Mucosa of descending colon (tissue), 3 donors: ENCODE results near the gene ELOVL1. TPM values are rescaled to one million over a fixed set of nuclear protein-coding genes. Genes with fewer than 3 reads are reported as not detected.

ENCODE experiments used
- ATAC-seq: fragments of 200-7000 bp; cut with Tn5 transposase; one replicate; pipeline ENCODE4 v1.9.1; 2020; ENCODE audit warnings: mild to moderate bottlenecking, moderate library complexity
- DNase-seq, 3 donors: peaks; one replicate each; pipeline ENCODE4 v3.0.0-alpha.2; 2020
- H3K36me3 ChIP-seq: fragments of 200-600 bp; one replicate; pipeline ENCODE4 v1.8.0; 2021; ENCODE audit warnings: low read depth, mild to moderate bottlenecking
- H3K4me1 ChIP-seq: fragments of 200-600 bp; one replicate; pipeline ENCODE4 v1.8.0; 2021; ENCODE audit warnings: low read depth, mild to moderate bottlenecking
- H3K4me3 ChIP-seq: fragments of 200-600 bp; one replicate; pipeline ENCODE4 v1.8.0; 2021; ENCODE audit warnings: mild to moderate bottlenecking
- H3K9me3 ChIP-seq: fragments of 200-600 bp; one replicate; pipeline ENCODE4 v1.8.0; 2021; ENCODE audit warnings: mild to moderate bottlenecking
- intact Hi-C, 2 donors: fragments of 100-400 bp; cut with DNase I in 1 of 2; cut with micrococcal nuclease in 1 of 2; formaldehyde crosslinking; loops; one replicate each; pipeline versions ENCODE4 v1.11.0 to v1.11.1; 2022; cut with DNase I, micrococcal nuclease
- total RNA-seq, 3 donors: library from RNA; stranded (reverse); fragmentation: NEBNext Ultra II Directional in 2 of 3; extraction: Animal tissue kit (Norgen Biotek cat#: 25700) in 2 of 3; gene quantifications; one replicate each; pipeline versions ENCODE4 v1.2.1 to v1.2.4, GENCODE V29; 2021 to 2023
- TF ChIP-seq, protein P1 (sequence below): fragments of 200-600 bp; IDR thresholded peaks from one replicate; pipeline ENCODE4 v1.8.0; 2022; ENCODE audit warnings: antibody characterized with exemption, mild to moderate bottlenecking
- donor health status: DM: no; HTN: no; CAD: no; lungs with moderate emphysema.
- donor health status: DM: no; HTN: no; CAD: no.
- donor health status: DM: no; HTN: yes; CAD: no.

The ELOVL1 gene
- total RNA-seq, 3 donors from 2014 or later: 80.0 to 171 (median 104) TPM

DNA sequence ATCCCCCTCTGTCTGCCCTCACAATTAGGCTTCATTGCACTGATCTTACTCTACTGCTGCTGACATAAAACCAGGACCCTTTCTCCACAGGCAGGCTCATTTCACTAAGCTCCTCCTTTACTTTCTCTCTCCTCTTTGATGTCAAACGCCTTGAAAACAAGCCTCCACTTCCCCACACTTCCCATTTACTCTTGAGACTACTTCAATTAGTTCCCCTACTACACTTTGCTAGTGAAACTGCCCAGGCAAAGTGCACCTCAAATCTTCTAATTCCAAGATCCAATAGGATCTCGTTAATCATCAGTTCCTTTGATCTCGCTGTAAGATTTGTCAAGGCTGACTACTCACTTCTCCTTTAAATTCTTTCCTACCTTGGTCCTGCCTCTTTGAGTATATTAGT lies 14.9 kb downstream of the ELOVL1 start:
- DNase-seq (no peak), ATAC-seq (no peak)
- H3K4me3 ChIP-seq: no peak overlapping the region
- no peaks in the 10 kb centered on the region for H3K9me3 ChIP-seq
- peaks cover 8% of the 10 kb centered on the region for H3K4me1 ChIP-seq
- intact Hi-C loops: no loop called here
- TF ChIP-seq, protein P1, sequence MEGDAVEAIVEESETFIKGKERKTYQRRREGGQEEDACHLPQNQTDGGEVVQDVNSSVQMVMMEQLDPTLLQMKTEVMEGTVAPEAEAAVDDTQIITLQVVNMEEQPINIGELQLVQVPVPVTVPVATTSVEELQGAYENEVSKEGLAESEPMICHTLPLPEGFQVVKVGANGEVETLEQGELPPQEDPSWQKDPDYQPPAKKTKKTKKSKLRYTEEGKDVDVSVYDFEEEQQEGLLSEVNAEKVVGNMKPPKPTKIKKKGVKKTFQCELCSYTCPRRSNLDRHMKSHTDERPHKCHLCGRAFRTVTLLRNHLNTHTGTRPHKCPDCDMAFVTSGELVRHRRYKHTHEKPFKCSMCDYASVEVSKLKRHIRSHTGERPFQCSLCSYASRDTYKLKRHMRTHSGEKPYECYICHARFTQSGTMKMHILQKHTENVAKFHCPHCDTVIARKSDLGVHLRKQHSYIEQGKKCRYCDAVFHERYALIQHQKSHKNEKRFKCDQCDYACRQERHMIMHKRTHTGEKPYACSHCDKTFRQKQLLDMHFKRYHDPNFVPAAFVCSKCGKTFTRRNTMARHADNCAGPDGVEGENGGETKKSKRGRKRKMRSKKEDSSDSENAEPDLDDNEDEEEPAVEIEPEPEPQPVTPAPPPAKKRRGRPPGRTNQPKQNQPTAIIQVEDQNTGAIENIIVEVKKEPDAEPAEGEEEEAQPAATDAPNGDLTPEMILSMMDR: no peak
- H3K36me3 ChIP-seq: no peaks in the 10 kb centered on the region

DNA sequence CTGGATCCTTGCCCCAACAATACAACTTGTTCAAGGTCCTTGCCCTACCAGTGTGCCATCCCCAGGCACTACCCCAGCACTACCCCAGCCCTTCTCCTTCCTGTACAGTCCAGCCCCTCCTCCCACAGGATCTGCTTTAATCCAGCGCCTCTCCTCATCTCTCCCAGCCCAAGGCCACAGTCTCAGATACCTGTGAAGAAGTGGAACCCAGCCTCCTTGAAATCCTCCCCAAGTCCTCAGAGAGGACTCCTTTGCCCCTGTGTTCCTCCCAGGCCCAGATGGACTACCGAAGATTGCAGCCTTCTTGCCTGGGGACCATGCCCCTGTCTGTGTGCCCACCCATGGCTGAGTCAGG lies 15.5 kb downstream of the ELOVL1 start:
- H3K4me3 ChIP-seq: no peak overlapping the region
- TF ChIP-seq, protein P1: no peak
- H3K4me1 ChIP-seq: peaks cover 3% of the 10 kb centered on the region
- no peaks in the 10 kb centered on the region for H3K9me3 ChIP-seq
- intact Hi-C loops: no loop called here
- DNase-seq (no peak), ATAC-seq (no peak)
- H3K36me3 ChIP-seq: no peaks in the 10 kb centered on the region

DNA sequence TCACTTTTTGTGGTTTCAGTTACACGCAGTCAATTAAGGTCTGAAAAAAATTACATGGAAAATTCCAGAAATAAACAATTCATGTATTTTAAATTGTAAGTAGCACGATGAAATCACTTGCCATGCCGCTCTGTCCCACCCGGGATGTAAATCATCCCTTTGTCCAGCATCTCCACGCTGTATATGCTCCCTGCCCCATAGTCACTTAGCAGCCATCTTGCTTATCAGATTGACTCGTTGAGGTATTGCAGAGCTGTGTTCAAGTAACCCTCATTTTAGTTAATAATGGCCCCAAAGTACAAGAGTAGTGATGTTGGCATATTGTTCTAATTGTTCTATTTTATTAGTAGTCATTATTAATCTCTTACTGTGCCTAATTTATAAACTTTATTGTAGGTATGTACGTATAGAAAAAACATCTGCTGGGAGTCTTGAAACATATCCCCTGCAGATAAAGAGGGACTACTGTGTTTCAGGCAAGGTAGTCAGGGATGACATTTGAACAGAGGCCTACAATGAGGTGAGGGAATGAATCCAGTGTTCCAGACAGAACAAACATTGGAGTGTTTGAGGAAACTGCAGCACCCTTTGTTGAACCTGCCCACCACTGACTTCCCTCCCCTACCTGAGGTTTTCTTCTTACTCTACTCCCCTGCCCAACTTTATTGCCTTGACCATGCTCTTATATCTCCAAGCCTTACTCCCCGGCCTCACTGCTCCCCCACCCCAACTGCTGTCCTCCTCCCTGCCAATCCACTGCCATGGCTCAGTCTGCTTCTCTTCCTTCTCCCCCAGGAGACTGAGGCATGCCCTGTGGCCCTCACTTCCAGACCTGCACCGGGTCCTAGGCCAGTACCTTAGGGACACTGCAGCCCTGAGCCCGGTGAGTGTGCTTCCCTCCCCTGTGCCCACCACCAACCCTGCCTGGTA lies 16.1 kb downstream of the ELOVL1 start:
- Histone ChIP-seq H3K9me3 (no peaks in the 10 kb centered on the region), H3K36me3 (no peaks in the 10 kb centered on the region), H3K4me3 (no peak overlapping the region), H3K4me1 (no peaks in the 10 kb centered on the region)
- DNase-seq (no peak), ATAC-seq (no peak)
- intact Hi-C loops: no loop called here
- TF ChIP-seq, protein P1: no peak

DNA sequence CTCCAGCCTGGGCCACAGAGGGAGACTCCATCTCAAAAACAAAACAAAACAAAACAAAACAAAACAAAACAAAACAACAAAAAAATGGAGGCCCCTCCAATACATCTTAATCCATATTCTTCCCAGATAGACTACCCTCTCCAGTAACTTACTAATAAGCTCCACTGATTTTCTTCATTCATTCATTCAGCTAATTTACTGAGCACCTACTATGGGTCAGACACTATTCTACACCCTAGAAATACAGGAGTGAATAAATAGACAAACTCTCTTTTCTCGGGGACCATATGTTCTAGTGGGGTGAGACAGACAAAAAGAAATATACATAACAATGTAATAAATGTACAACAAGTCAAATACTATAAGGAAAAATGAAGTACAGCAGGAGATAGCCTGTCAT lies 16.8 kb downstream of the ELOVL1 start:
- intact Hi-C loops: no loop called here
- no peak for DNase-seq
- Histone ChIP-seq H3K9me3 (no peaks in the 10 kb centered on the region), H3K4me3 (no peak overlapping the region), H3K36me3 (no peaks in the 10 kb centered on the region), H3K4me1 (no peaks in the 10 kb centered on the region)
- TF ChIP-seq, protein P1: no peak
- no peak for ATAC-seq

DNA sequence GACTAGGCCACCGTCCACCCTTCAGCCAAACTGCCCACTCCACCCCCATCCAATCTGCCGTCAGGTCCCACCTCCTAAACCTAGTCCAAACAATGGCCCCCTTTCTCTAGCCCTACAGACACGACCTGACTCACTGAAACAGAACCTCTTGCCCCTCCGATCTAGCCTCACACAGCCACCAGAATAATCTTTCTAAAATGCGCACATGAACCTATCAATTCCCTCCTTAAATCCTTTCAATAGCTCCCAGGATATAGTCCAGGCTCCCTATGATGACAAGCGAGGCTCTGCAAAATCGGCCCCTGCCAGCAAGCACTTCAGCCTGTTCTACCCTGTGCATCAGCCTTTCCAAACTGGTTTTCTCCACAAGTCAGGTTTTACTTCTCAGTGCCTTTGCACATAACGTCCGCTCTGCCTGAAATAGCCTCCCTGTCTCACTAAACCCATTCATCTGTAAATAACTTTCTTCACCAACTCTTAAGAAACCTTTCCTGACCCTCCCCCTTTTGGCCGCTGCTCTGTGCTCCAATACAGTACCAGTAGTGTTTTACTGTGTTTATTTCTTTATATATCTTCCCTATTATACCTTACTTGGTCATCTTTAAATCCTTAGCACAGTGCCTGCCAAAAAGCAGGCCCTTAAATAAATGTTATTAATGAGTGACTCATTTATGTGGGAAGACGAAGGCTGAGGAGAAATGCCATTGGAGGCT lies 18.1 kb downstream of the ELOVL1 start:
- intact Hi-C loops: no loop called here
- H3K4me1 ChIP-seq: peaks cover 2% of the 10 kb centered on the region
- TF ChIP-seq, protein P1: no peak
- no peaks in the 10 kb centered on the region for H3K36me3 ChIP-seq
- ATAC-seq: no peak
- no peak overlapping the region for H3K4me3 ChIP-seq
- peak in 1 of 3 donors; percentile 31 for DNase-seq
- H3K9me3 ChIP-seq: no peaks in the 10 kb centered on the region
